SK-N-SH (cell line): ENCODE data around the gene MORC1.

Source experiments
- EZH2phosphoT487 ChIP-seq: fragments of 200-600 bp; sonication (generic); IDR thresholded peaks from 2 replicates; pipeline ENCODE4 v1.6.1; 2017; ENCODE audit warnings: low read depth, mixed run types, mild to moderate bottlenecking, antibody characterized with exemption, moderate library complexity, borderline replicate concordance
- FOXJ3 ChIP-seq: sonication (generic); formaldehyde crosslinking; IDR thresholded peaks from 2 replicates; pipeline ENCODE4 v1.5.1; 2020; ENCODE audit warnings: mild to moderate bottlenecking, missing genetic modification reagents
- POLR2AphosphoS5 ChIP-seq: IDR thresholded peaks from 2 replicates; pipeline ENCODE4 v1.6.1; 2012; ENCODE audit warnings: low read depth, low read length
- SIN3A ChIP-seq: IDR thresholded peaks from 2 replicates; pipeline ENCODE4 v1.6.1; 2012; ENCODE audit warnings: low read depth, mild to moderate bottlenecking, low read length, moderate library complexity, borderline replicate concordance
- SMC3 ChIP-seq: IDR thresholded peaks from 2 replicates; pipeline ENCODE4 v1.6.1; 2012; ENCODE audit warnings: low read depth, low read length, improper control_type of control experiment
- TEAD4 ChIP-seq: IDR thresholded peaks from 2 replicates; pipeline ENCODE4 v1.4.0; 2012; ENCODE audit warnings: mild to moderate bottlenecking, borderline replicate concordance; ENCODE audit not compliant: insufficient read depth
- YY1 ChIP-seq: IDR thresholded peaks from 2 replicates; pipeline ENCODE4 v1.4.0; 2012; ENCODE audit warnings: low read depth, mild to moderate bottlenecking
- TF ChIP-seq, protein P1 (sequence below): IDR thresholded peaks from 2 replicates; pipeline ENCODE4 v1.4.0; 2012; ENCODE audit warnings: low read depth
- TF ChIP-seq, protein P2 (sequence below): fragments of 200-600 bp; sonication (generic); IDR thresholded peaks from 2 replicates; pipeline ENCODE4 v1.6.1; 2017; ENCODE audit warnings: antibody characterized with exemption, mild to moderate bottlenecking, moderate library complexity
- TF ChIP-seq, protein P3 (sequence below): IDR thresholded peaks from 2 replicates; pipeline ENCODE4 v1.4.0; 2012; ENCODE audit warnings: low read depth, borderline replicate concordance
- TF ChIP-seq, protein P4 (sequence below): IDR thresholded peaks from 2 replicates; pipeline ENCODE4; 2012
- TF ChIP-seq, protein P5 (sequence below): IDR thresholded peaks from 2 replicates; pipeline ENCODE4 v1.6.1; 2012; ENCODE audit warnings: mild to moderate bottlenecking, low read depth, low read length, moderate library complexity

DNA sequence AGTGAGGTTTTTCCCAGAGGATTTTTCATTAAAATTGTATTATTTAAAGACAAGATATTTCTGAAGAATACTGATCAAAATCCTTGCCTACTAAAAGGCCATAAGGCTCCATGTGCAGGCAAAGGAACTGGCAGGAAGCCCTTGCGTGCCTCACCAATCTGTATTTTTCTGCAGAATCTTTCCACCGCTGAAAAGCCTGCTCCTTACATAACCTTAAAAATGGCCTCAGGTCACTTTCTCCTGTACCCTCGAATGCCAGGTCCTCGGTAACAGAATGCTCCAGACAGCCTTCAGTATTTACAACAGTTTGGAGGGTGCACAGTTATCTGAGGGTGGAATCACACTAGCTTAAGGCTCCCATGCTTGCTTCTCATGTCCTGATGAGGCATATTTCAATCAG is 3.2 kb downstream of the MORC1 start:
- TF ChIP-seq EZH2phosphoT487 (no peak), POLR2AphosphoS5 (no peak), TEAD4 (no peak), SIN3A (no peak), FOXJ3 (no peak), SMC3 (no peak), YY1 (no peak)
- TF ChIP-seq, protein P1, sequence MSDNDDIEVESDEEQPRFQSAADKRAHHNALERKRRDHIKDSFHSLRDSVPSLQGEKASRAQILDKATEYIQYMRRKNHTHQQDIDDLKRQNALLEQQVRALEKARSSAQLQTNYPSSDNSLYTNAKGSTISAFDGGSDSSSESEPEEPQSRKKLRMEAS = no peak
- TF ChIP-seq, protein P2, sequence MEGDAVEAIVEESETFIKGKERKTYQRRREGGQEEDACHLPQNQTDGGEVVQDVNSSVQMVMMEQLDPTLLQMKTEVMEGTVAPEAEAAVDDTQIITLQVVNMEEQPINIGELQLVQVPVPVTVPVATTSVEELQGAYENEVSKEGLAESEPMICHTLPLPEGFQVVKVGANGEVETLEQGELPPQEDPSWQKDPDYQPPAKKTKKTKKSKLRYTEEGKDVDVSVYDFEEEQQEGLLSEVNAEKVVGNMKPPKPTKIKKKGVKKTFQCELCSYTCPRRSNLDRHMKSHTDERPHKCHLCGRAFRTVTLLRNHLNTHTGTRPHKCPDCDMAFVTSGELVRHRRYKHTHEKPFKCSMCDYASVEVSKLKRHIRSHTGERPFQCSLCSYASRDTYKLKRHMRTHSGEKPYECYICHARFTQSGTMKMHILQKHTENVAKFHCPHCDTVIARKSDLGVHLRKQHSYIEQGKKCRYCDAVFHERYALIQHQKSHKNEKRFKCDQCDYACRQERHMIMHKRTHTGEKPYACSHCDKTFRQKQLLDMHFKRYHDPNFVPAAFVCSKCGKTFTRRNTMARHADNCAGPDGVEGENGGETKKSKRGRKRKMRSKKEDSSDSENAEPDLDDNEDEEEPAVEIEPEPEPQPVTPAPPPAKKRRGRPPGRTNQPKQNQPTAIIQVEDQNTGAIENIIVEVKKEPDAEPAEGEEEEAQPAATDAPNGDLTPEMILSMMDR = no peak
- TF ChIP-seq, protein P3, sequence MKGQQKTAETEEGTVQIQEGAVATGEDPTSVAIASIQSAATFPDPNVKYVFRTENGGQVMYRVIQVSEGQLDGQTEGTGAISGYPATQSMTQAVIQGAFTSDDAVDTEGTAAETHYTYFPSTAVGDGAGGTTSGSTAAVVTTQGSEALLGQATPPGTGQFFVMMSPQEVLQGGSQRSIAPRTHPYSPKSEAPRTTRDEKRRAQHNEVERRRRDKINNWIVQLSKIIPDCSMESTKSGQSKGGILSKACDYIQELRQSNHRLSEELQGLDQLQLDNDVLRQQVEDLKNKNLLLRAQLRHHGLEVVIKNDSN = no peak
- TF ChIP-seq, protein P4, sequence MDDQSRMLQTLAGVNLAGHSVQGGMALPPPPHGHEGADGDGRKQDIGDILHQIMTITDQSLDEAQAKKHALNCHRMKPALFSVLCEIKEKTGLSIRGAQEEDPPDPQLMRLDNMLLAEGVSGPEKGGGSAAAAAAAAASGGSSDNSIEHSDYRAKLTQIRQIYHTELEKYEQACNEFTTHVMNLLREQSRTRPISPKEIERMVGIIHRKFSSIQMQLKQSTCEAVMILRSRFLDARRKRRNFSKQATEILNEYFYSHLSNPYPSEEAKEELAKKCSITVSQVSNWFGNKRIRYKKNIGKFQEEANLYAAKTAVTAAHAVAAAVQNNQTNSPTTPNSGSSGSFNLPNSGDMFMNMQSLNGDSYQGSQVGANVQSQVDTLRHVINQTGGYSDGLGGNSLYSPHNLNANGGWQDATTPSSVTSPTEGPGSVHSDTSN = no peak
- TF ChIP-seq, protein P5, sequence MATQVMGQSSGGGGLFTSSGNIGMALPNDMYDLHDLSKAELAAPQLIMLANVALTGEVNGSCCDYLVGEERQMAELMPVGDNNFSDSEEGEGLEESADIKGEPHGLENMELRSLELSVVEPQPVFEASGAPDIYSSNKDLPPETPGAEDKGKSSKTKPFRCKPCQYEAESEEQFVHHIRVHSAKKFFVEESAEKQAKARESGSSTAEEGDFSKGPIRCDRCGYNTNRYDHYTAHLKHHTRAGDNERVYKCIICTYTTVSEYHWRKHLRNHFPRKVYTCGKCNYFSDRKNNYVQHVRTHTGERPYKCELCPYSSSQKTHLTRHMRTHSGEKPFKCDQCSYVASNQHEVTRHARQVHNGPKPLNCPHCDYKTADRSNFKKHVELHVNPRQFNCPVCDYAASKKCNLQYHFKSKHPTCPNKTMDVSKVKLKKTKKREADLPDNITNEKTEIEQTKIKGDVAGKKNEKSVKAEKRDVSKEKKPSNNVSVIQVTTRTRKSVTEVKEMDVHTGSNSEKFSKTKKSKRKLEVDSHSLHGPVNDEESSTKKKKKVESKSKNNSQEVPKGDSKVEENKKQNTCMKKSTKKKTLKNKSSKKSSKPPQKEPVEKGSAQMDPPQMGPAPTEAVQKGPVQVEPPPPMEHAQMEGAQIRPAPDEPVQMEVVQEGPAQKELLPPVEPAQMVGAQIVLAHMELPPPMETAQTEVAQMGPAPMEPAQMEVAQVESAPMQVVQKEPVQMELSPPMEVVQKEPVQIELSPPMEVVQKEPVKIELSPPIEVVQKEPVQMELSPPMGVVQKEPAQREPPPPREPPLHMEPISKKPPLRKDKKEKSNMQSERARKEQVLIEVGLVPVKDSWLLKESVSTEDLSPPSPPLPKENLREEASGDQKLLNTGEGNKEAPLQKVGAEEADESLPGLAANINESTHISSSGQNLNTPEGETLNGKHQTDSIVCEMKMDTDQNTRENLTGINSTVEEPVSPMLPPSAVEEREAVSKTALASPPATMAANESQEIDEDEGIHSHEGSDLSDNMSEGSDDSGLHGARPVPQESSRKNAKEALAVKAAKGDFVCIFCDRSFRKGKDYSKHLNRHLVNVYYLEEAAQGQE = no peak
